Right hindlimb (tissue), 1 donor: ENCODE data around the gene OR2F1.
"Not testable (repeated sequence)": the region's sequence is repeated elsewhere in the genome, so short reads cannot be mapped to it uniquely, and the experiment has no call there.

Experiments
- DNase-seq: peaks from one replicate; pipeline ENCODE4 v3.0.0-alpha.2; 2018

The OR2F1 gene

GRCh38 chr7:144010061-144010460 is 55.4 kb downstream of the OR2F1 start:
- DNase-seq: not testable (repeated sequence)

DNA sequence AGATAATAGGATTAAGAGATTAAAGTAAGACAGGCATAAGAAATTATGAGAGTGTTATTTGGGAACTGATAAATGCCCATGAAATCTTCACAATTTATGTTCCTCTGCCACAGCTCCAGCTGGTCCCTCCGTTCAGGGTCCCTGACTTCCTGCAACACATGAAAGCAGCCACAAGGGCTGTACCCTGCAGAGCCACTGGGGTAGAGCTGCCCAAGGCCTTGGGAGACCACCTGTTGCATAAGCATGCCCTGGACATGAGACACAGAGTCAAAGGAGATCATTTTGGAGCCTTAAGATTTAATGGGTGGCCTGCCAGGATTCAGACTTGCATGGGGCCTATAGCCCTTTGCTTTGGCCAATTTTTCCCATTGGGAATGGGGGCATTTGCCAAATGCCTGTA is 56.2 kb downstream of the OR2F1 start:
- DNase-seq: not testable (repeated sequence)

- DNase-seq: no peak
Measured at GRCh38 chr7:144011458-144012230, 57.0 kb downstream of the OR2F1 start.
